Measurements from ENCODE around the gene RECK.
A peak's percentile ranks its signal among the peaks of the same experiment; 100 is the strongest.

The RECK gene

GRCh38 chr9:36136272-36136893 is 99.7 kb downstream of the RECK start, which contains the start of gene GLIPR2:
Gene GLIPR2, plus strand, starts transcription at chr9:36136733. Its CDS starts 46 bp downstream, at chr9:36136779.
- peak; percentile 80 to 83 for DNase-seq (ENCODE audit: low spot score in 2 of 2)
- H3K4me1 ChIP-seq, result peaks cover 21% of the 10 kb centered on the region
- H3K27me3 ChIP-seq (ENCODE audit: low read depth), result no peaks in the 10 kb centered on the region
- peak within 1 kb of the TSS; percentile 43 for H3K4me3 ChIP-seq
- H3K9me3 ChIP-seq, result no peaks in the 10 kb centered on the region
- in situ Hi-C loops (cut with MboI; ENCODE audit: low sequenced_read_pairs), result no loop called here
- H3K36me3 ChIP-seq (replicated peaks), result no peaks in the 10 kb centered on the region

DNA sequence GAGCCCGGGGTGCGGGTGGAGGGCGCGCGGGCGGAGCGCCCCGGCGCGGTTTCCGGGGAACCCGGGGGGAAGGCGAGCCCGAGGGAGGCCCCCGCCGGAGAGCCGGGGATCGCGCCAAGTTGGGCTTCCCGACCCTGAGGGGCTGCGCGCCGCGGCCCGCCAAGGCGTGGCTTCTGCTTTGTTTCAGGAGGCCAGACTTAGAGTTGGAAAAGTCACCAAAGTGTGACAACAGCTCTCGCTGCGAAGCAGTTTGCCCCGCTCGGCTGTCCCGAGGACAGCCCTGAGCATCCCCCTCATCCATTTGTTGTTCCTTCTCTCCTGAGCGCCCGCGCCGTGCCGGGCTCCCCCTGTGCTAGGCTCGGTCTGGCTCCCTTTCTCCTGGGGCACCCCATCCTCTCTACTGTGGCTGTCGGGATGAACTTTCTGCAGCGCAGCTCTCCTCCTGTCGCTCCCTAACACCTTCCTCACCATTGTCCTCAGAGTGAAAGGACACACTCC is 100.2 kb downstream of the RECK start:
- DNase-seq (ENCODE audit: low spot score in 2 of 2), result peak; percentile 30 to 48
- no peaks in the 10 kb centered on the region for H3K36me3 ChIP-seq (replicated peaks)
- no peaks in the 10 kb centered on the region for H3K9me3 ChIP-seq
- peak overlapping the region; percentile 43 for H3K4me3 ChIP-seq
- in situ Hi-C loops (cut with MboI; ENCODE audit: low sequenced_read_pairs), result no loop called here
- peaks cover 21% of the 10 kb centered on the region for H3K4me1 ChIP-seq
- no peaks in the 10 kb centered on the region for H3K27me3 ChIP-seq (ENCODE audit: low read depth)

DNA sequence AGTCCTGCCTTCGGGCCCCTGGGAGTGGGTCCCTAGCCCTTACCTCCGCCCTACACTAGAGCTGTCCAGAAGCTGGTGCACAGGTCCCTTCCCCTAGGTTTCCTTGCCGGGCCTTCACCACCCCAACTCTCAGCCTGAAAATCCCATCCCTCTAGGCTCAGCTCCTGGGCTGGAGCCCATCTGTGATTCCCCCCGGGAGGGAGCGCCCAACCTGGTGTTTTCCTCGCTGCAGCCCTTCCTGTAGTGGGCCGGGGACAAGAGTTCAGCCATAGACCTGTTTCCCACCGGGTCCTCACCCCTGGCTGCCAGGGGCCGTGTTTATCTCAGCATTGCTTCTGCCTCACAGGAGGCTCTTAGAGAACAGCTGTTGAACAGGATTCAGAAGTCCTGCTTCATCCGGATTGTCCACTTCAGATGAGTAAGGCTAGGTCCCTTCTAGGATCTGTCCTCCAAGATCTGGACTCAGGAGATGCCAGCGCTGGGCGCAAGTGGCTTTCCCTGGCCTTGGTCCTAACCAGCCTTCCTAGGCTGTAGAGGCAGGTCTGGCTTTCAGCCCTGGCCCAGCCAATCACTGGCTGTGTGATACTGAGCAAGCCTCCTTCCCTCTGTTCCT is 100.8 kb downstream of the RECK start:
- Histone ChIP-seq H3K36me3 (replicated peaks) (no peaks in the 10 kb centered on the region), H3K9me3 (no peaks in the 10 kb centered on the region), H3K27me3 (ENCODE audit: low read depth) (no peaks in the 10 kb centered on the region), H3K4me3 (peak overlapping the region; percentile 43), H3K4me1 (peaks cover 21% of the 10 kb centered on the region)
- in situ Hi-C loops (cut with MboI; ENCODE audit: low sequenced_read_pairs), result no loop called here
- DNase-seq (ENCODE audit: low spot score in 2 of 2), result peak in 1 of 2 experiments; percentile 13

DNA sequence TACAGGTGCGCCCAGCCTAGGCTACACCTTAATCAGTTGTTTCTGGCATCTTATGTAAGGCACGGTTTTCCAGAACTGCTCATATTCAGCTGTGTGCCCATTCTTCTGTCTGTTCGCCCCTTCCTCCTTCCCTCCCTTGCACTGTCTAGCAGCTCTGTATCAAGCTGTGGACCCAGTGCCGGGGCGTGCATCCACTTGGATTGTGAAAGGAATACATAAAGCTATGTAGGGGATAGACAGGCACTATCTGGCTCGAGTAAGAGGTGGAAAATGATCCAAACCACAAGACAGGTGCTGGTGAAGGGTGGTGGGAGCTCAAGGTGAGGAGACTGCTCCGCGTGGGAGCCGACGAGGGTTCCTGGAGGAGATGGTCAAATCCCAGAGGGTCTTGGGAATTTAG is 101.8 kb downstream of the RECK start:
- in situ Hi-C loops (cut with MboI; ENCODE audit: low sequenced_read_pairs), result no loop called here
- Histone ChIP-seq H3K4me1 (peaks cover 21% of the 10 kb centered on the region), H3K36me3 (replicated peaks) (no peaks in the 10 kb centered on the region), H3K9me3 (no peaks in the 10 kb centered on the region), H3K27me3 (ENCODE audit: low read depth) (no peaks in the 10 kb centered on the region), H3K4me3 (no peak overlapping the region)
- DNase-seq (ENCODE audit: low spot score in 2 of 2), result no peak

DNA sequence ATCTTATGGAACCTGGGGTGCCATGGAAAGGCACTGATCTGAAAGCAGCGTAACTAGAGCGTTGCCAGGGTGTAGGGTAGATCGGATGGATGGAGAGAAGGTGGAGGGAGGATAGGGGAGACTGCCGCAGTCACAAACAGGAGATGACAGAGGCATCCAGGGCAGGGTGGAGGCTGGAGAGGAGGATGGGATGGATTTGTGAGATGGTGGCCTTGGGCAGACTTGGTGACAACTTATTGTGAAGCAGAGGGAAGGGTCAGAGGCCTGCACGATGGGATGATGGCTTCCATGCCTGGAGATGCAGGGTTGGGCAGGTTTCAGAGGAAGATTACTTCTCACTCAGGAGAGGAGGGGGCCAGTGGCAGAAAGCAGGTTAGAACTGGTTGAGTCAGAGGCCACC is 102.2 kb downstream of the RECK start:
- H3K36me3 ChIP-seq (replicated peaks), result no peaks in the 10 kb centered on the region
- peaks cover 21% of the 10 kb centered on the region for H3K4me1 ChIP-seq
- in situ Hi-C loops (cut with MboI; ENCODE audit: low sequenced_read_pairs), result no loop called here
- H3K27me3 ChIP-seq (ENCODE audit: low read depth), result no peaks in the 10 kb centered on the region
- H3K4me3 ChIP-seq, result no peak overlapping the region
- no peak for DNase-seq (ENCODE audit: low spot score in 2 of 2)
- no peaks in the 10 kb centered on the region for H3K9me3 ChIP-seq

GRCh38 chr9:36140086-36141084 is 103.7 kb downstream of the RECK start:
- no peaks in the 10 kb centered on the region for H3K27me3 ChIP-seq (ENCODE audit: low read depth)

DNA sequence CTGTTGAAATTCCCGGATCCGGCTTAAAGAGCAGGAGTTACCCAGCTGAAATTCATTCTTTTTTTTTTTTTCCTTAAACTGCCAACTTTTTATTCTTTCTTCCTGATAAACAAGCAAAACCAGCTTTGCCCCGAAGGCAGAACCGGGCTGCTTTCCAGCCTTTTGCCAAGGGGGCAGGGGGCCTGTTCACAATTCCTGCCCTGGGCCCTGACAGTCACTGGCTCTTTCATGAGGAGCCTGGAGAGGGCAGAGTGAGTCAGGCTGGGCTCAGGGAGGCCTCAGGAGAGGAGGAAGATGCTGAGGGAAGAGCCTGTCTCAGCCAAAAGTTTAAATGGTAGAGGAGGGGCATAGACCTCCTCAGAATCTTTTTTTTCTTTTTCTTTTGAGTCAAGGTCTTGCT is 104.6 kb downstream of the RECK start:
- Histone ChIP-seq H3K36me3 (replicated peaks) (no peaks in the 10 kb centered on the region), H3K4me3 (no peak overlapping the region), H3K4me1 (peaks cover 8% of the 10 kb centered on the region), H3K9me3 (no peaks in the 10 kb centered on the region), H3K27me3 (ENCODE audit: low read depth) (no peaks in the 10 kb centered on the region)
- in situ Hi-C loops (cut with MboI; ENCODE audit: low sequenced_read_pairs), result no loop called here
- no peak for DNase-seq (ENCODE audit: low spot score in 2 of 2)

More at GRCh38 chr9:36140086-36141084, 103.7 kb downstream of the RECK start:
- no peak for DNase-seq (ENCODE audit: low spot score in 2 of 2)
- Histone ChIP-seq H3K4me3 (no peak overlapping the region), H3K36me3 (replicated peaks) (no peaks in the 10 kb centered on the region), H3K9me3 (no peaks in the 10 kb centered on the region), H3K4me1 (peaks cover 15% of the 10 kb centered on the region)
- in situ Hi-C loops (cut with MboI; ENCODE audit: low sequenced_read_pairs), result no loop called here

- Histone ChIP-seq H3K4me1 (peaks cover 8% of the 10 kb centered on the region), H3K27me3 (ENCODE audit: low read depth) (no peaks in the 10 kb centered on the region), H3K4me3 (no peak overlapping the region), H3K9me3 (no peaks in the 10 kb centered on the region), H3K36me3 (replicated peaks) (no peaks in the 10 kb centered on the region)
- in situ Hi-C loops (cut with MboI; ENCODE audit: low sequenced_read_pairs), result no loop called here
- DNase-seq (ENCODE audit: low spot score in 2 of 2), result no peak
Measured at GRCh38 chr9:36141761-36142160, 105.0 kb downstream of the RECK start.

GRCh38 chr9:36142510-36143244 is 106.0 kb downstream of the RECK start:
- Histone ChIP-seq H3K4me3 (no peak overlapping the region), H3K27me3 (ENCODE audit: low read depth) (no peaks in the 10 kb centered on the region), H3K36me3 (replicated peaks) (no peaks in the 10 kb centered on the region), H3K9me3 (no peaks in the 10 kb centered on the region), H3K4me1 (peaks cover under 1% of the 10 kb centered on the region; the same call in 1 of the 2 replicates)
- in situ Hi-C loops (cut with MboI; ENCODE audit: low sequenced_read_pairs), result no loop called here
- DNase-seq (ENCODE audit: low spot score in 2 of 2), result no peak

- H3K36me3 ChIP-seq (replicated peaks), result no peaks in the 10 kb centered on the region
- H3K4me3 ChIP-seq, result no peak overlapping the region
- DNase-seq (ENCODE audit: low spot score in 2 of 2), result no peak
- no peaks in the 10 kb centered on the region for H3K9me3 ChIP-seq
- in situ Hi-C loops (cut with MboI; ENCODE audit: low sequenced_read_pairs), result no loop called here
- no peaks in the 10 kb centered on the region for H3K4me1 ChIP-seq
- no peaks in the 10 kb centered on the region for H3K27me3 ChIP-seq (ENCODE audit: low read depth)
Measured at GRCh38 chr9:36143245-36143641, 106.5 kb downstream of the RECK start.

- no peak for DNase-seq (ENCODE audit: low spot score in 2 of 2)
- in situ Hi-C loops (cut with MboI; ENCODE audit: low sequenced_read_pairs), result no loop called here
- H3K27me3 ChIP-seq (ENCODE audit: low read depth), result no peaks in the 10 kb centered on the region
- H3K9me3 ChIP-seq, result no peaks in the 10 kb centered on the region
- no peaks in the 10 kb centered on the region for H3K36me3 ChIP-seq (replicated peaks)
- no peaks in the 10 kb centered on the region for H3K4me1 ChIP-seq
- no peak overlapping the region for H3K4me3 ChIP-seq
Measured at GRCh38 chr9:36144309-36145232, 107.9 kb downstream of the RECK start.

DNA sequence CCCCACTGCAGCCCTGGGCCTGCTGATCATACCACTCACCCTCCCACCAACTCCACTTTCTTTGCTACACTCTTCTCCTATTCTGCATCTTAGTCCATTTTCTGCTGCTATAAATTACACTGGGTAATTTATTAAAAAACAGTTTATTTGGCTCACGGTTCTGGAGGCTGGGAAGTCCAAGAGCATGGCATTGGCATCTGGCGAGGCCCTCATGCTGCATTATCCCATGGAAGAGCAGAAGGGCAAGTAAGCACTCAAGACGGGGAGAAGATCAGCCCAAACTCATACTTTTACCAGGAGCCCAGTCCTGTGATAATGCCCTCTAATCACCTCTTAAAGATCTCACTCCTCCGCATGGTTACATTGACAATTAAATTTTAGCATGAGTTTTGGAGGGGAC is 109.3 kb downstream of the RECK start:
- Histone ChIP-seq H3K9me3 (no peaks in the 10 kb centered on the region), H3K4me1 (no peaks in the 10 kb centered on the region), H3K27me3 (ENCODE audit: low read depth) (no peaks in the 10 kb centered on the region), H3K36me3 (replicated peaks) (no peaks in the 10 kb centered on the region), H3K4me3 (no peak overlapping the region)
- in situ Hi-C loops (cut with MboI; ENCODE audit: low sequenced_read_pairs), result no loop called here
- no peak for DNase-seq (ENCODE audit: low spot score in 2 of 2)

Data from HAP-1 (cell line).